ENCODE data around the gene HIRIP3. TPM values are rescaled to one million over a fixed set of nuclear protein-coding genes. Genes with fewer than 3 reads are reported as not detected.

The HIRIP3 gene
- polyA plus RNA-seq, 1 donor (not counting 4 experiments of a cell fraction or from before 2014, with no cell fraction given), result 4.1 TPM

DNA sequence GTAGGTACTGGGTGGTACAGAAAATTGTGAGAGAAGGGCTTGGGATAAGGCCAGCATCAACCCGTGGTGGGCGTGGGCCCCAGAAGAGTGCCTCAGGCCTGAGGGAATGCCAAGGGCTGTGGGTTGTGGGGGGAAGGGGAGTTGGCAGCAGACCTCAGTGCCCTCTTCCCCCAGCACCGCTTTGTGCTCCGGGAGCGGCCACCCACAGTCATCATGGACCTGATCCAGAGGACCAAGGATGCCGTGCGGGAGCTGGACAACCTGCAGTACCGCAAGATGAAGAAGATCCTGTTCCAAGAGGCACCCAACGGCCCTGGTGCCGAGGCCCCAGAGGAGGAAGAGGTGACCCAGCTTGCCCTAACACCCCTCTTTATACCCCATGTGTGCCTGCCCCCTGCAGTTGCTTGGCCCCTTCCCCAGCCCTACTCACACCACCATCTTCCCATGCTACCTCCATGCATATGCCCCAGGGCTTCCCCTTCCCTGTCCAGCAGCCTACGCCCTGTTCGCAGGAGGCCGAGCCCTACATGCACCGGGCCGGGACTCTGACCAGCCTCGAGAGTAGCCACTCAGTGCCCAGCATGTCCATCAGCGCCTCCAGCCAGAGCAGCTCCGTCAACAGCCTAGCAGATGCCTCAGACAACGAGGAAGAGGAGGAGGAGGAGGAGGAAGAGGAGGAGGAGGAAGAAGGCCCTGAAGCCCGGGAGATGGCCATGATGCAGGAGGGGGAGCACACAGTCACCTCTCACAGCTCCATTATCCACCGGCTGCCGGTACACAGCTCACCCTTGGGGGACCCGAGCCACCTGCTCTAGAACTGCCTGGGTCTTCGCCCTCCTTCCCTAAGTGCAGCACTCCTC is 12.6 kb downstream of the HIRIP3 start:
- Histone ChIP-seq H2AFZ (ENCODE audit: control insufficient read depth, low read length) (no peak overlapping the region), H3K4me3 (ENCODE audit: control insufficient read depth in 2 of 3, extremely low read depth in 1 of 3, insufficient read depth in 2 of 3, low read depth in 1 of 3, low read length in 3 of 3) (no peak overlapping the region), H3K27me3 (ENCODE audit: control insufficient read depth, extremely low read depth, insufficient read depth, low read length) (no peaks in the 10 kb centered on the region), H3K9me1 (ENCODE audit: control insufficient read depth, extremely low read depth, insufficient read depth, low read length) (no peaks in the 10 kb centered on the region), H3K79me2 (ENCODE audit: control insufficient read depth, insufficient read depth, low read length) (peaks cover 5% of the 10 kb centered on the region), H3K4me1 (ENCODE audit: control insufficient read depth, extremely low read depth, insufficient read depth, low read length) (no peaks in the 10 kb centered on the region), H4K20me1 (ENCODE audit: control insufficient read depth, extremely low read depth, insufficient read depth, low read length) (peaks cover under 1% of the 10 kb centered on the region), H3K36me3 (ENCODE audit: control insufficient read depth in 2 of 2, extremely low read depth in 1 of 2, insufficient read depth in 2 of 2, low read length in 2 of 2) (peaks cover 56 to 68% of the 10 kb centered on the region in 2 experiments), H3K9me3 (ENCODE audit: control insufficient read depth, low read depth, low read length) (no peaks in the 10 kb centered on the region), H3K9ac (ENCODE audit: control insufficient read depth, extremely low read depth, insufficient read depth, low read length) (no peak overlapping the region), H3K4me2 (ENCODE audit: control insufficient read depth, extremely low read depth, insufficient read depth, low read depth, low read length) (no peak overlapping the region), H3K27ac (ENCODE audit: control insufficient read depth, insufficient read depth, low read length) (no peak overlapping the region)
- FAIRE-seq (no peak), DNase-seq (ENCODE audit: low read depth, low spot score) (no peak)
- dilution Hi-C loops (cut with MboI; ENCODE audit: extremely low pct_ligation_motif_present, low sequenced_read_pairs), result no loop called here
- no peak for TF ChIP-seq EZH2 (IDR thresholded peaks at IDR 0.05; ENCODE audit: low read length)
- TF ChIP-seq, protein P1, sequence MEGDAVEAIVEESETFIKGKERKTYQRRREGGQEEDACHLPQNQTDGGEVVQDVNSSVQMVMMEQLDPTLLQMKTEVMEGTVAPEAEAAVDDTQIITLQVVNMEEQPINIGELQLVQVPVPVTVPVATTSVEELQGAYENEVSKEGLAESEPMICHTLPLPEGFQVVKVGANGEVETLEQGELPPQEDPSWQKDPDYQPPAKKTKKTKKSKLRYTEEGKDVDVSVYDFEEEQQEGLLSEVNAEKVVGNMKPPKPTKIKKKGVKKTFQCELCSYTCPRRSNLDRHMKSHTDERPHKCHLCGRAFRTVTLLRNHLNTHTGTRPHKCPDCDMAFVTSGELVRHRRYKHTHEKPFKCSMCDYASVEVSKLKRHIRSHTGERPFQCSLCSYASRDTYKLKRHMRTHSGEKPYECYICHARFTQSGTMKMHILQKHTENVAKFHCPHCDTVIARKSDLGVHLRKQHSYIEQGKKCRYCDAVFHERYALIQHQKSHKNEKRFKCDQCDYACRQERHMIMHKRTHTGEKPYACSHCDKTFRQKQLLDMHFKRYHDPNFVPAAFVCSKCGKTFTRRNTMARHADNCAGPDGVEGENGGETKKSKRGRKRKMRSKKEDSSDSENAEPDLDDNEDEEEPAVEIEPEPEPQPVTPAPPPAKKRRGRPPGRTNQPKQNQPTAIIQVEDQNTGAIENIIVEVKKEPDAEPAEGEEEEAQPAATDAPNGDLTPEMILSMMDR (optimal IDR thresholded peaks at IDR 0.05 in 1 of 3, IDR thresholded peaks at IDR 0.05 in 1 of 3, conservative IDR thresholded peaks at IDR 0.05 in 1 of 3; ENCODE audit: extremely low read depth in 1 of 3, insufficient read depth in 2 of 3, low read length in 3 of 3), result no peak

DNA sequence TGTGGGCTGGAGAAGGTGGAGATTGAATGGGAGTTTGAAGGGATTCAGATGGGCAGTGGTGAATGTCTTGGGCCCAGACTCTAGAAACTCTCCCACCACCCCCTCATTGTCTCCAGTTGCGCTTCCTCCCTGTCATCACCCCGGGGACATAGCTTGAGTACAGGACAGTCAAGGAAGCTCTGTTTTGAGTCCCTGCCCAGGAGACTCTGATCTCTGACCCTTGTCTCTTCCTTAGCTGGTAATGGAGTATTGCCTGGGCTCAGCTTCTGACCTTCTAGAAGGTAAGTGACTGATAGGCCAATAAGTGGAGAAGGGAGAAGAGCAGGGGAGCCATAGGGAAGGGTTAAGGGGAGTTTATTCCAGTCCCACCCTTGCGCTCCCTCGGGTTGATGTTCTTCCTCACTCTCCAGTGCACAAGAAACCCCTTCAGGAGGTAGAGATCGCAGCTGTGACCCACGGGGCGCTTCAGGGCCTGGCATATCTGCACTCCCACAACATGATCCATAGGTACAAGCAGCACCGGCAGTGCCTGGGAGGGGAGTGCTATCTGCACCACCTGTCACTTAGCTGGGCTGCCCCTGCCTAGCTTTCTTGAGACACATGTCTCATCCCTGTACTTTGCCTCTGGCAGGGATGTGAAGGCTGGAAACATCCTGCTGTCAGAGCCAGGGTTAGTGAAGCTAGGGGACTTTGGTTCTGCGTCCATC is 16.7 kb downstream of the HIRIP3 start:
- no peak overlapping the region for H3K4me3 ChIP-seq (ENCODE audit: control insufficient read depth in 2 of 3, extremely low read depth in 1 of 3, insufficient read depth in 2 of 3, low read depth in 1 of 3, low read length in 3 of 3)
- no peaks in the 10 kb centered on the region for H3K9me3 ChIP-seq (ENCODE audit: control insufficient read depth, low read depth, low read length)
- H3K36me3 ChIP-seq (ENCODE audit: control insufficient read depth in 2 of 2, extremely low read depth in 1 of 2, insufficient read depth in 2 of 2, low read length in 2 of 2), result peaks cover 42 to 43% of the 10 kb centered on the region in 2 experiments
- no peak for DNase-seq (ENCODE audit: low read depth, low spot score)
- no peak overlapping the region for H3K4me2 ChIP-seq (ENCODE audit: control insufficient read depth, extremely low read depth, insufficient read depth, low read depth, low read length)
- no peak overlapping the region for H3K27ac ChIP-seq (ENCODE audit: control insufficient read depth, insufficient read depth, low read length)
- peaks cover 18% of the 10 kb centered on the region for H3K4me1 ChIP-seq (ENCODE audit: control insufficient read depth, extremely low read depth, insufficient read depth, low read length)
- dilution Hi-C loops (cut with MboI; ENCODE audit: extremely low pct_ligation_motif_present, low sequenced_read_pairs), result no loop called here
- no peak for FAIRE-seq
- peaks cover 22% of the 10 kb centered on the region for H4K20me1 ChIP-seq (ENCODE audit: control insufficient read depth, extremely low read depth, insufficient read depth, low read length)
- no peak for TF ChIP-seq EZH2 (IDR thresholded peaks at IDR 0.05; ENCODE audit: low read length)
- TF ChIP-seq, protein P1 (optimal IDR thresholded peaks at IDR 0.05 in 1 of 3, IDR thresholded peaks at IDR 0.05 in 1 of 3, conservative IDR thresholded peaks at IDR 0.05 in 1 of 3; ENCODE audit: extremely low read depth in 1 of 3, insufficient read depth in 2 of 3, low read length in 3 of 3), result no peak
- H3K27me3 ChIP-seq (ENCODE audit: control insufficient read depth, extremely low read depth, insufficient read depth, low read length), result no peaks in the 10 kb centered on the region
- H3K9me1 ChIP-seq (ENCODE audit: control insufficient read depth, extremely low read depth, insufficient read depth, low read length), result peaks cover 4% of the 10 kb centered on the region
- H3K79me2 ChIP-seq (ENCODE audit: control insufficient read depth, insufficient read depth, low read length), result peaks cover 45% of the 10 kb centered on the region
- no peak overlapping the region for H3K9ac ChIP-seq (ENCODE audit: control insufficient read depth, extremely low read depth, insufficient read depth, low read length)
- H2AFZ ChIP-seq (ENCODE audit: control insufficient read depth, low read length), result no peak overlapping the region
